Stimulated activated CD4-positive, alpha-beta T cell treated with anti-CD3 and anti-CD28 coated beads, Interleukin-4, amount 100 ng/mL, for 1 hour (primary cell): ENCODE measurements around the gene MAGED4B.
"Not testable (repeated sequence)": the region's sequence is repeated elsewhere in the genome, so short reads cannot be mapped to it uniquely, and the experiment has no call there.

Experiments used
- DNase-seq: peaks from one replicate; pipeline ENCODE4 v3.0.0-alpha.2; 2020

Gene MAGED4B, protein sequence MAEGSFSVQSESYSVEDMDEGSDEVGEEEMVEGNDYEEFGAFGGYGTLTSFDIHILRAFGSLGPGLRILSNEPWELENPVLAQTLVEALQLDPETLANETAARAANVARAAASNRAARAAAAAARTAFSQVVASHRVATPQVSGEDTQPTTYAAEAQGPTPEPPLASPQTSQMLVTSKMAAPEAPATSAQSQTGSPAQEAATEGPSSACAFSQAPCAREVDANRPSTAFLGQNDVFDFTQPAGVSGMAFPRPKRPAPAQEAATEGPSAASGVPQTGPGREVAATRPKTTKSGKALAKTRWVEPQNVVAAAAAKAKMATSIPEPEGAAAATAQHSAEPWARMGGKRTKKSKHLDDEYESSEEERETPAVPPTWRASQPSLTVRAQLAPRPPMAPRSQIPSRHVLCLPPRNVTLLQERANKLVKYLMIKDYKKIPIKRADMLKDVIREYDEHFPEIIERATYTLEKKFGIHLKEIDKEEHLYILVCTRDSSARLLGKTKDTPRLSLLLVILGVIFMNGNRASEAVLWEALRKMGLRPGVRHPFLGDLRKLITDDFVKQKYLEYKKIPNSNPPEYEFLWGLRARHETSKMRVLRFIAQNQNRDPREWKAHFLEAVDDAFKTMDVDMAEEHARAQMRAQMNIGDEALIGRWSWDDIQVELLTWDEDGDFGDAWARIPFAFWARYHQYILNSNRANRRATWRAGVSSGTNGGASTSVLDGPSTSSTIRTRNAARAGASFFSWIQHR

GRCh38 chrX:52068666-52069640 is at the start of gene MAGED4B:
MAGED4B (minus strand) TSS chrX:52069183; CDS start chrX:52068172, 1,011 bp downstream.
- DNase-seq: not testable (repeated sequence)

GRCh38 chrX:52118262-52118661 is 49.3 kb upstream of the MAGED4B start:
- DNase-seq: no peak

DNA sequence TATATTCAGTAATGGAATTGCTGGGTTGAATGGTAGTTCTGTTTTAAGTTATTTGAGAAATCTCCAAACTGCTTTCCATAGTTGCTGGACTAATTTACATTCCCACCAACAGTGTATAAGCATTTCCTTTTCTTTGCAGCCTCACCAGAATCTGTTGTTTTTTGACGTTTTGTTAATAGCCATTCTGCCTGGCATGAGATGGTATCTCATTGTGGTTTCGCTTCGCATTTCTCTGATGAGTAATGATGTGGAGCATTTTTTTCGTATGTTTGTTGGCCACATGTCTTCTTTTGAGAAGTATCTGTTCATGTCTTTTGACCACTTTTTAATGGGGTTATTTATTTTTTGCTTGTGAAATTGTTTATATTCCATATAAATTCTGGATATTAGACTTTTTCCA is 13.6 kb upstream of the MAGED4B start:
- no peak for DNase-seq

GRCh38 chrX:52078131-52078530 is 9.1 kb upstream of the MAGED4B start:
- DNase-seq: no peak

GRCh38 chrX:52042288-52042687 is 26.7 kb downstream of the MAGED4B start:
- DNase-seq: not testable (repeated sequence)

GRCh38 chrX:52034211-52034610 is 34.8 kb downstream of the MAGED4B start:
- no peak for DNase-seq

- no peak for DNase-seq
Observed at GRCh38 chrX:52031371-52031770, 37.6 kb downstream of the MAGED4B start.

GRCh38 chrX:52015794-52016193 is 53.2 kb downstream of the MAGED4B start:
- no peak for DNase-seq
